Stimulated activated CD4-positive, alpha-beta T cell treated with anti-CD3 and anti-CD28 coated beads, TNF-alpha, amount 100 ng/mL, for 1 hour (primary cell): ENCODE measurements around the gene TET2.

Source experiments
- DNase-seq, 3 donors: peaks; one replicate each; pipeline ENCODE4 v3.0.0-alpha.2; 2020; ENCODE audit warnings: low read depth in 3 of 3, low spot score in 1 of 3

The TET2 gene

DNA sequence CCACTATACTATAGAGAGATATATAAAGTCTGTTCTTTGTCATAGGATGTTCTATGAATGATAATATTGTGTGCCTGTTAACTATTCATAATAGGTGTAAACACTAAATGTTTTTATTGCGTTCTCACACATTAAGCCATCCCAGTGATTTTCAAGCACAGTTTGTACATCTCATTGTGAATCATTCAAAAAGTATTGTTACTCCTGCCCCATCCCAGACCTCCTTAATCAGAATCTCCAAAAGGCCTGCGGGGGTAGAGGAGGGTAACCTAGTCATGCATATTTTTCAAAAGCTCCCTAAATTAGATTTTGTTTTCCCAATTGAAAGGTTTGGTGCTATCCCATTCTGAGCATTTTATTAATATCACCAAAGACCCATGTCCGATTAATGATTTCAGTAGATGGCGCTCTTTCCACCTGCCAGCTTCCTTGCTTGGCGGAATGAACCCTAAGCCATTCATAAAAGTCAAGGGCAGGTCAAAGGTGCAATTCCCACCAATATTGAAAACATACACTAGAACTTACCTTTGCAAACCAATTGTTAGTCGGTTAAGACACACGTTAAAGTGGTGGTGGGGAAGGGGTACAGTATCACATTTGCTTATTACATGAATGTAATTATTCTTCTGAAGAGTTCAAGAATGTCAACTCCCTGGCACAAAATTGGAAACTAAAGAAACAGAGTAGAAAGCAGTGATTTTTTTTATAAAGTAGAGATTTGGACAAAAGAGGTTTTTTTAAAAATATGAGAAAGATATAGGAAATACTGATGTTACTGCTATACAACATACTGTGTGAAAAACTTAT is 5.8 kb upstream of the TET2 start:
- DNase-seq = no peak

- no peak for DNase-seq
Observed at GRCh38 chr4:105145156-105145902, 1.3 kb upstream of the TET2 start.

- peak in 1 of 3 donors; percentile 26 for DNase-seq
Observed at GRCh38 chr4:105145903-105146275, 787 bp upstream of the TET2 start.

GRCh38 chr4:105147016-105147552 is 408 bp downstream of the TET2 start:
- no peak for DNase-seq

GRCh38 chr4:105147553-105148161 is 981 bp downstream of the TET2 start:
- DNase-seq = no peak

- no peak for DNase-seq
Observed at GRCh38 chr4:105148356-105148755, 1.7 kb downstream of the TET2 start.

DNA sequence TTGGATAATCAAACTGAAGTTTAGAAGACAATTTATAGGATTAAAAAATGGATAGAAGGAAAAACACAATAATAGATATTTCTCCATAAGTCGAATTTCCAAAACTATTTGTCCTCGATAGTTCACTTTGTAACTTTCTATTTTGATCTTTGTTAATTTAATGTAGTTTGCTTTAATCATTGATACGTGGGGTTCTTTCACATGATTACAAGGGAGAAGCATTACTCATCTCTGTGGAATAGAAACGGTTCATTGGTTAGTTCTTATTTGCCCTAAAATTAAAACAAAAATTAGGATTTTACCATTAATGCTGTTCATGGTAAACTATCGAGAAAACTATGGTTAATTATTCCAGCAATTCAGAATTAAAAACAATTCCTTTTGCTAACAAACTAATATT is 2.1 kb downstream of the TET2 start:
- no peak for DNase-seq

- no peak for DNase-seq
Observed at GRCh38 chr4:105149771-105150170, 3.1 kb downstream of the TET2 start.

GRCh38 chr4:105150503-105150902 is 3.8 kb downstream of the TET2 start:
- DNase-seq = no peak

GRCh38 chr4:105153749-105154148 is 7.1 kb downstream of the TET2 start:
- no peak for DNase-seq

DNA sequence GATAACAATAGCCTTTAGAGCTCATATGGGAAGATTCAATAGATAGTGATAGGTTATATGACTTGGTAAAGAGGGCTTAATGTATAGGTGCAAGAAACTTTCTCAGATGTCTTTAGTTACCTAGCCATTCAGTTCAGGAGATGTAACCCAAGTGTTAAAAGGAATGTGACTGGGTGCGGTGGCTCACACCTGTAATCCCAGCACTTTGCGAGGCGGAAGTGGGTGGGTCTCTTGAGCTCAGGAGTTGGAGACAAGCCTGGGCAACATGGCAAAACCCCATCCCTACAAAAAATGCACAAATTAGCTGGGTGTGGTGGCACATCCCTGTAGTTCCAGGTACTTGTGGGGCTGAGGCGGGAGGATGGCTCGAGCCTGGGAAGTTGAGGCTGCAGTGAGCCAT is 7.9 kb downstream of the TET2 start:
- no peak for DNase-seq

- DNase-seq = no peak
Observed at GRCh38 chr4:105155426-105155825, 8.8 kb downstream of the TET2 start.

DNA sequence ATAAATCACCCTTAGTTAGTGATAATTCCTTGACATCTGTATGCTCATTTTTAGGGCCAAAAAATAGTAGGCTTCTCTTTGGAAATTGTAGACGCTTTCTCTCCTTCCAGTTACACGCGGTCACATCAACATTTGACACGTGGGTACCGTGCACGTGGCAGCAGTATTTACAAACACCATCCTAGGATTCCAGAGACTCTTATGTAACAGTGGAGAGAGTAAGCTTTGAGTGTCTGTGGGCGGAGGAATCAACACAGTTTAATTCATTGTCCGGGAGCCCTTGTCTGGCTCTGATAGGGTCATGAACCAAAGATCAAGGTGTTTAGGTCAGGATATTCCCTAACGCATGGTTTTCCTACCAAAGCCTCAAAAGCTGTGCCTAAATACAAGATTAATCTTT is 12.2 kb downstream of the TET2 start:
- DNase-seq = no peak

DNA sequence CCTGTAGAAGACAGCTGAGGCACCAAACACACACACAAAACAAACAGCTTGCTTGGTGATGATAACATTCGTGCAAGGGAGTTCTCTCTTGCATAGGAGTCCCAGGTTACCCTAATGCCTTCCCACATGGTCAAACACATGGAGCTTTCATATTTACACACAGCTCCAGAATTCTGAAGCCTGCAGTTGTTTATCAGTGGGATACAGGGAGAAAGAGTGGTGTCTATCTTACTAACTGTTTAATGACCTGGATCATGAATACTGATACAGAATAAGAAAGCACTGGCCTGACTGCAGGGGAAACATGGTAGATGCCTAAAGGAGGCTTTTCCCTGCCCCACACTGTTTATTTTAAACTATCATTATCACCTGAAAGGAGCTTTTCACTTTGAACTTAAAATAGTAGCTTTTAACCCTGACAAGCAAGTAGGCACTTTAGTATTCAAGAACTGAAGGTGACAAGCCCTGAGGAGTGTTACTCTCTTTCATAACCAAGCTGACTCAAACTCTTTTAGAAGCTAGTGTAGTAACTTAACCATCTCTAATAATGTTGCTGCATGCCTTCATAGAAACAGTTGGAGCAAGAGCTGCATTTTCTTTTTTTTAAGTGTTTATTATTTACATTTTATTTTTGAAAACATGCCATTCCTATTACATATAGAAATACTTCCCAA is 15.6 kb downstream of the TET2 start:
- DNase-seq = no peak

- no peak for DNase-seq
Observed at GRCh38 chr4:105164548-105164947, 17.9 kb downstream of the TET2 start.

DNA sequence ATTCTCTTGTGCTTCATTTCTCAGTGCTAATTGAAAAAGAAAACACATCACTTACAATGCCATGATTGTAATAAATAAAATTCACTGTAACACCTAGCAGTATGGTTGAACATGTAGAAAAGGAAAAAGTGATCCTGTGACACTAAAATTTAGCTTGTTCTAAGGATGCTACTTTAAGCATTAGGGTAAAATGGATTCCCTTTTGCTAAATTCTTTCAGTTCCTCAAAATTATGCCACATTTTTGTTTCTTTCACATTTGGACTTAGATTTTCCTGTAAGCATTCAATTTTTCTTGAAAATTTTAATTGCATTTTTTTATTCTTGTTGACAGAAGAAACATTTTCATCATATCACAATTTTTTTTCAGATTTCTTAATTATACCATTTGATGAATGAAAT is 19.4 kb downstream of the TET2 start:
- DNase-seq = no peak

DNA sequence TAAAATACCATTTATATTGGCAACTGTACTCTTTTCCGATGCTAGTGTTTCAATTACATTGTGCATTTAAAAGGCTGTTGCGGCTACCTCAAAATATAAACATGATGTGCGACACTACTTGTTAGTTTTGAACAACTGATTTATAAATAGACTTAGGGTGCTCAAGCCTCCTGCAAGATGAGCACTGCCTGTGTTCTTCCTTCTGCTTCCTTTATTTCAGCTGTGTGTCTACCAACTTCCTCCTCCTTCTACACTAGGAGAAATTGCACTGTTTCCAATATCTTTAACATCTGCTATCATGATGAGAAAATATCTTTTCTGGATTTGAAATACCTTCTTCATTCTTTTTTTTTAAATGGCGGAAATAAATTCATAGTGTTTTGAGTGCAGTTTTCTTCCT is 24.0 kb downstream of the TET2 start:
- DNase-seq = no peak

DNA sequence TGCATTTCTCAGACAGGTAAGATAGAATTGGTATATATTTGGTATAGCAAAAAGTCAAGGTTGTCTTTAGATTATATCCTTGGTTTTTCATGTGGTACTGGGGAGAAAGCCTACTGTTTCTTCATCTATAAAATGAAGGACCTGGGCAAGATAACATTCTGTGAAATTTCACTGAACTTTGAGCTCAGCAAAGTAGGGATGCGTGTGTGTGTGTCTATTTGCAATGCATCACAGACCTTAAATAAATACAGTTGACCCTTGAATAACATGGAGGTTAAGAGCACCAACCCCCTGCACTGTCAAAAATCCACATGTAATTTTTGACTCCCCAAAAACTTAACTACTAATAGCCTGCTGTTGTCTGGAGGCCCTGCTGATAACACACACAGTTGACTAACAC is 25.2 kb downstream of the TET2 start:
- no peak for DNase-seq

- no peak for DNase-seq
Observed at GRCh38 chr4:105174098-105174497, 27.4 kb downstream of the TET2 start.

GRCh38 chr4:105179539-105180401 is 33.1 kb downstream of the TET2 start:
- no peak for DNase-seq
